ENCODE measurements around the gene C1QL4.
A peak's percentile ranks its signal among the peaks of the same experiment; 100 is the strongest.

The C1QL4 gene

DNA sequence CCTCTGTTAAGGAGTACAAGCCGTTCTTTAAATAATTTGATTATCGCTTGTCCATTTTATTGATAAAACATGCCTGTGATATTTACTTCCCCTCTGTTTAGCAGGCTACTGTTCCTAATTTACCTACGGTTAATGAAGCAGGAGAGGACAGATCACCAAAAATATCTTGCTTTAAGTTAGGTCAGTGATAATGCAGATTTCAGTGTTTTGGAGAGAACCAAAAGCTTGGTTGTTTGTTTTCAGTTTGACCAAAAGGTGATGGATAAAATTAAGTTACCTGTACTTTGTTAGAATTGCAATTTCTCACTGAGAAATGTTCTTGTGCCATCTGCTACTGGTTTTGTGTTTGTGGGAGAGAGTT is 31.2 kb upstream of the C1QL4 start:
- no peaks in the 10 kb centered on the region for H3K9me3 ChIP-seq (ENCODE audit: severe bottlenecking)
- peaks cover 12% of the 10 kb centered on the region for H3K36me3 ChIP-seq
- H3K27me3 ChIP-seq (ENCODE audit: insufficient read depth, low read depth, severe bottlenecking) = no peaks in the 10 kb centered on the region
- H3K27ac ChIP-seq = no peak overlapping the region; the same call in 1 of the 2 replicates
- no peak for DNase-seq
- H3K4me3 ChIP-seq (ENCODE audit: low read depth, low read length) = peak overlapping the region; percentile 85
- no peak for TF ChIP-seq CTCF (IDR thresholded peaks at IDR 0.05; ENCODE audit: low read depth, low read length)

DNA sequence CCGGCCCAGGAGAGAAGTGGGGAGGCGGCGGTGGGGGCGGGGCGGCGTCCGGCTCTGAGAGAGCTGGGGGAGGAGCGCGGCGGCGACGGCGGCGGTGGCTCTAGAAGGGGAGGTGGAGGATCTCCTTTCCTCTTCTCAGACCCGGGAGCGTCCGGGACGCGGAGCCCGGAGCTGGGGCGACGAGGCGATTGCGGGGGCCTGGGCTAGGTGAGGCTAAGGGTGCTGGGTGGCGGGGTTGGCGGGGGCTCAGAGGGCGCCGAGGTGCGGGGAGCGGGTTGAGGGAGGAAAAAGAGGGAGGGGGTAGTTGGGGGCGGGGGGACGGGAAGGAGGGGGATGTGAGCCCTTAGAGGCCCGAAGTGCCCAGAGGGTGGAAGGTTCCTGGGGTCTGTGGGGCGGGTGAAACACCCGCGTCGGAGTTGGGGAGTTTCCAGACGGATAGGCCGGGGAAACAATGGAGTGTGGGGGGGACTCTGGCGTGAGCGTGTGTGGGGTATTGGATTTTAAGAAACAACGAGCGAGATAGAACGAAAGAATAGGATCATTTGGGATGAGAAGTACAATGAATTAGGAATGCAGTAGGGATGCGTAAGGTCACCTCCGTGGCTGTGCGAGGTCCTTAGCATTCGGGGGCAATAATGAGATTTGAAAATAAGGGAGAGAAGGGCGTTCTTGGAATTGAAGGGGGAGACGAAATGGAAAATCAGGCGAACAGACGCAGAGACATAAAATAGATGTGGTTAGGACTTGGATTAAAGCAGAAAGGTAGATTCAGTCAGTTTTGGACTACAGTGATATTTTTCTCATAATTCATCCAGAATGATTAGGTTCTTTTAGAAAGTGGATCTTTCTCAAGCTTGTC is 30.6 kb upstream of the C1QL4 start, which contains the start of gene SPATS2:
Gene SPATS2 (plus strand): TSS at position 82 of the 859 bp plus-strand sequence. CDS start 93,551 bp downstream, outside the sequence.
- peaks cover 10% of the 10 kb centered on the region for H3K36me3 ChIP-seq
- no peak for TF ChIP-seq CTCF (IDR thresholded peaks at IDR 0.05; ENCODE audit: low read depth, low read length)
- no peaks in the 10 kb centered on the region for H3K27me3 ChIP-seq (ENCODE audit: insufficient read depth, low read depth, severe bottlenecking)
- H3K9me3 ChIP-seq (ENCODE audit: severe bottlenecking) = no peaks in the 10 kb centered on the region
- peak; percentile 99 for DNase-seq
- H3K27ac ChIP-seq = peak within 1 kb of the TSS; percentile 96
- H3K4me3 ChIP-seq (ENCODE audit: low read depth, low read length) = peak within 1 kb of the TSS; percentile 85

DNA sequence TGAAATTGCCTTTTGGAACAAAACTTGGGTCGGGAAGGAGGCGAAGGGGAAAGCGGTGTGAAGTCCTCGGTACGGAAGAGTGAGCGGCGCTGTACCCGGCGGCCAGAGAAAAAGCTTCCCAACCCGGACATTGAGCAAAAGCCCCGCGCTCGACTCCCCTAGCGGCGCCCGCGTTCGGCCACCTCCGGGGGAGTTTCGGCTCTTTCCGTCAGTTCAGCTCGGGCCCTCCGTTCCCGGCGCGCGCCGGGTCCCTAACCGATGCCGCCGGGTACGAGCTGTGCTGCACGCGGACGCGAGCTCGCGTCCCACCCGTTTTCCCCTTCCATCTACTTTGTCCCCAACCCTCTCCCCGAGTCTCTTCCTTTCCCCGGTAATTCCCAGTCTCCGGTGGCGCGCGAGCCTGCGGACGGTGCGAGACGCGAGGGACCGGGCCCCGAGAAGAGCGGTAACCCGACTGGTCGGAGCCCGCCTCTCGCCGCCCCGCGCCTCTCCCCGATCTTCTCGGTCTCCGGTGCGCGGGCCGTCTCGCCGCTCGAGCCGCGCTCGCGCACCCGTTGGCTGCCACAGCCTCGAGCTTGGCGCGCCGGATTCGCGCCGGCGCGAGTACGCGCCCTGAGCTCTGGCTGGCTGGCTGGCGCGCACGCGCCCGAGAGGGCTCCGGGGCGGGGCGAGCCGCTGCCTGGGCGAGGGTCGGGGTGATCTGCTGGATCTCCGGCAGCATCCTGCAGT is 29.8 kb upstream of the C1QL4 start:
- Histone ChIP-seq H3K36me3 (peaks cover 5% of the 10 kb centered on the region), H3K4me3 (ENCODE audit: low read depth, low read length) (peak overlapping the region; percentile 85), H3K27me3 (ENCODE audit: insufficient read depth, low read depth, severe bottlenecking) (no peaks in the 10 kb centered on the region), H3K27ac (peak overlapping the region; percentile 96), H3K9me3 (ENCODE audit: severe bottlenecking) (no peaks in the 10 kb centered on the region)
- 0 out of 2 replicates have a peak, but pooled peaks have one; percentile 17 for TF ChIP-seq CTCF (IDR thresholded peaks at IDR 0.05; ENCODE audit: low read depth, low read length)
- peak; percentile 93 for DNase-seq

- H3K9me3 ChIP-seq (ENCODE audit: severe bottlenecking) = no peaks in the 10 kb centered on the region
- no peak for TF ChIP-seq CTCF (IDR thresholded peaks at IDR 0.05; ENCODE audit: low read depth, low read length)
- H3K27me3 ChIP-seq (ENCODE audit: insufficient read depth, low read depth, severe bottlenecking) = no peaks in the 10 kb centered on the region
- H3K36me3 ChIP-seq = peaks cover 3% of the 10 kb centered on the region
- DNase-seq = no peak
- peak overlapping the region; percentile 96 for H3K27ac ChIP-seq
- H3K4me3 ChIP-seq (ENCODE audit: low read depth, low read length) = peak overlapping the region; percentile 85
Measured at GRCh38 chr12:49366096-49366651, 29.2 kb upstream of the C1QL4 start.

DNA sequence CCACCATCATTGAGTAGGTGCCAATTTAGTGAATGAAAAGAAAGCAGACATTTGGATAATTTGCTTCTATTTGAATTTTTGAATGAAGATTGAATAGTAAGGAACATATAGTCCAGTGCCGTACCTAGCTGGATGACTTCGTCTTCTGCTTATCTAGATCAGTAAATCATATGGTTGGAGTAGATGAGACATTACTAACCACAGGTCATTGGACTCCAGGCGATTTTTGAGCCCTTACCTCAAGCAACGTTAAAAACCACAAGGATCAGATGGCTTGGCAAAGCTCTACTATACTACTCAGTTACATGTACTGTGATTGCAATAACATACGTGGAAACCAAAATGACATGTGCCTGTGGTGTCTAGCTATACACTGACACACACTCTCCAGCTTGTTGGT is 28.6 kb upstream of the C1QL4 start:
- Histone ChIP-seq H3K36me3 (no peaks in the 10 kb centered on the region; the same call in 1 of the 2 replicates), H3K27ac (no peak overlapping the region), H3K27me3 (ENCODE audit: insufficient read depth, low read depth, severe bottlenecking) (no peaks in the 10 kb centered on the region), H3K9me3 (ENCODE audit: severe bottlenecking) (no peaks in the 10 kb centered on the region), H3K4me3 (ENCODE audit: low read depth, low read length) (no peak overlapping the region)
- TF ChIP-seq CTCF (IDR thresholded peaks at IDR 0.05; ENCODE audit: low read depth, low read length) = no peak
- no peak for DNase-seq

Measured in WERI-Rb-1 (cell line).